Measurements from ENCODE around the gene GPATCH1. TPM values are rescaled to one million over a fixed set of nuclear protein-coding genes. Genes with fewer than 3 reads are reported as not detected.

GPATCH1 gene
- total RNA-seq, 1 donor from 2014 or later = 6.7 TPM

DNA sequence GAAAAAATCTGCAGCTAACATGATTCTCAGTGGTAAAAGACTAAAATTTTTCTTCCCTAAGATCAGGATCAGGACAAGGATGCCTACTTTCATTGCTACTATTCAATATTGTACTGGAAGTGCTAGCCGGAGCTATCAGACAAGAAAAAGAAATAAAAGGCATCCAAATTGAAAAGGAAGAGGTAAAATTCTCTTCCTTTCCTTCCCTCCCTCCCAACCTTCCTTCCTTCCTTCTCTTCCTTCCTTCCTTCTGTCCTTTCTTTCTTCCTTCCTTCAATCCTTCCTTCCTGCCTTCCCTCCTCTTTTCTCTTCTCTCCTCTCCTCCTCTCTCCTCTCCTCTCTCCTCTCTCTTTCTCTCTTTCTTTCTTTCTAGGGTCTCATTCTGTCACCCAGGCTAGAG is 86.5 kb downstream of the GPATCH1 start:
- TF ChIP-seq, protein P1, sequence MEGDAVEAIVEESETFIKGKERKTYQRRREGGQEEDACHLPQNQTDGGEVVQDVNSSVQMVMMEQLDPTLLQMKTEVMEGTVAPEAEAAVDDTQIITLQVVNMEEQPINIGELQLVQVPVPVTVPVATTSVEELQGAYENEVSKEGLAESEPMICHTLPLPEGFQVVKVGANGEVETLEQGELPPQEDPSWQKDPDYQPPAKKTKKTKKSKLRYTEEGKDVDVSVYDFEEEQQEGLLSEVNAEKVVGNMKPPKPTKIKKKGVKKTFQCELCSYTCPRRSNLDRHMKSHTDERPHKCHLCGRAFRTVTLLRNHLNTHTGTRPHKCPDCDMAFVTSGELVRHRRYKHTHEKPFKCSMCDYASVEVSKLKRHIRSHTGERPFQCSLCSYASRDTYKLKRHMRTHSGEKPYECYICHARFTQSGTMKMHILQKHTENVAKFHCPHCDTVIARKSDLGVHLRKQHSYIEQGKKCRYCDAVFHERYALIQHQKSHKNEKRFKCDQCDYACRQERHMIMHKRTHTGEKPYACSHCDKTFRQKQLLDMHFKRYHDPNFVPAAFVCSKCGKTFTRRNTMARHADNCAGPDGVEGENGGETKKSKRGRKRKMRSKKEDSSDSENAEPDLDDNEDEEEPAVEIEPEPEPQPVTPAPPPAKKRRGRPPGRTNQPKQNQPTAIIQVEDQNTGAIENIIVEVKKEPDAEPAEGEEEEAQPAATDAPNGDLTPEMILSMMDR (IDR thresholded peaks at IDR 0.05; ENCODE audit: insufficient read depth, low read length, poor library complexity, severe bottlenecking) = no peak
- DNase-seq (ENCODE audit: low read depth) = no peak
- Histone ChIP-seq H3K27me3 (ENCODE audit: control insufficient read depth, insufficient read depth, low read length) (no peaks in the 10 kb centered on the region), H3K36me3 (ENCODE audit: control insufficient read depth, insufficient read depth, low read length) (no peaks in the 10 kb centered on the region), H3K4me3 (ENCODE audit: low read depth, low read length) (no peak overlapping the region)

DNA sequence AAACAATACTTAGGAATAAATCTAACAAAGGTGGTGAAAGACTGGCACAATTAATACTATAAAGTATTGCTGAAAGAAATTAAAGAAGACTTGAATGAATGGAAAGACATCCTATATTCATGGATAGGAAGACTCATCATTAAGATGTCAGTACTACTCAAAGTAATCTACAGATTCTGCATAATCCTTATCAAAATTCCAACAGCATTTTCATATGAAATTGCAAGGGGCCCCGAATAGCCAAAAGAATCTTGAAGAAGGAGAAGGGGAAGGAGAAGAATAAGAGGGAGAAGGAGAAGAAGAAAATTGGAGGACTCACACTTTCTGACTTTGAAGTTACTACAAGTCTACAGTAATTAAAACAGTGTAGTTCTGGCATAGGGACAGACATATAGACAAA is 87.5 kb downstream of the GPATCH1 start:
- TF ChIP-seq, protein P1 (IDR thresholded peaks at IDR 0.05; ENCODE audit: insufficient read depth, low read length, poor library complexity, severe bottlenecking) = no peak

DNA sequence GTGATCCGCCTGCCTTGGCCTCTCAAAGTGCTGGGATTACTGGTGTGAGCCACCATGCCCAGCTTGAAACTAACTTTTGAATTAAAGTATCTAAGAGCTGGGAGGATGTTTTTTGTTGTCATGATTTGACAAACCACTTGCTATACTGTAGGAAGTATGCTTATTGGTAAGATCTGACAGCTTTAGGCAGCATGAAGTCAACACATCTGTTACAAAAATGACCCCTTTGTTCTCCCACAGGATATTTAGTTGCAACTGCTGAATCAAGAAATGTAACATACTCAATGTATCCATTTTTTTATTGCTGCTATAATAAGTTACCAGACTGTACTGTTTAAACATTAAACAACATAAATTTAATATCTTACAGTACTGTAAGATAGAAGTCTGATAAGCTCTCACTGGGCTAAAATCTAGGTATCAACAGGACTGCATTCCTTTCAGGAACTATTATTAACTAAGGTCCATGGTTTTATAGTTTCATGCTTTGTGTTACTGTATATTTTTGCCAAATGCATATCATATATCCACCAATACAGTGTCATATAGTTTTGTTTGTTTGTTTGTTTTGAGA is 90.3 kb downstream of the GPATCH1 start:
- TF ChIP-seq, protein P1 (IDR thresholded peaks at IDR 0.05; ENCODE audit: insufficient read depth, low read length, poor library complexity, severe bottlenecking) = no peak
- Histone ChIP-seq H3K4me3 (ENCODE audit: low read depth, low read length) (no peak overlapping the region), H3K27me3 (ENCODE audit: control insufficient read depth, insufficient read depth, low read length) (no peaks in the 10 kb centered on the region), H3K36me3 (ENCODE audit: control insufficient read depth, insufficient read depth, low read length) (no peaks in the 10 kb centered on the region)
- no peak for DNase-seq (ENCODE audit: low read depth)

More for the DNA sequence above, 87.5 kb downstream of the GPATCH1 start:
- DNase-seq (ENCODE audit: low read depth) = no peak
- Histone ChIP-seq H3K4me3 (ENCODE audit: low read depth, low read length) (no peak overlapping the region), H3K36me3 (ENCODE audit: control insufficient read depth, insufficient read depth, low read length) (no peaks in the 10 kb centered on the region), H3K27me3 (ENCODE audit: control insufficient read depth, insufficient read depth, low read length) (no peaks in the 10 kb centered on the region)

DNA sequence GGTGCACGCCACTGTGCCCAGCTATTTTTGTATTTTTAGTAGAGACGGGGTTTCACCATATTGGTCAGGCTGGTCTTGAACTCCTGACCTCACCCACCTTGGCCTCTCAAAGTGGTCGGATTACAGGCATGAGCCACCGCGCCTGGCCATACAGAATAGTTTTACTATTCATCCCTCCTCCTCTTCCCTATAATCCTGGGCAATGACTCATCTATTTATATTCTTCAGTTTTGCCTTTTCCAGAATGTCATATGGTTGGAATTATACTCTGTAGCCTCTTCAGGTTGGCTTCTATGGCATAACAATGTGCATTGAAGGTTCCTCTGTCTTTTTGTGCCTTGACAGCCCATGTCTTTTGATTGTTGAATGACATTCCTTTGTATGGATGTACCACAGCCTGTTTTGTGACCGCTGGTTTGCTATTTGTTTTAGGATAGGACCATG is 91.0 kb downstream of the GPATCH1 start:
- no peaks in the 10 kb centered on the region for H3K27me3 ChIP-seq (ENCODE audit: control insufficient read depth, insufficient read depth, low read length)
- DNase-seq (ENCODE audit: low read depth) = no peak
- no peaks in the 10 kb centered on the region for H3K36me3 ChIP-seq (ENCODE audit: control insufficient read depth, insufficient read depth, low read length)
- no peak overlapping the region for H3K4me3 ChIP-seq (ENCODE audit: low read depth, low read length)
- TF ChIP-seq, protein P1 (IDR thresholded peaks at IDR 0.05; ENCODE audit: insufficient read depth, low read length, poor library complexity, severe bottlenecking) = no peak

DNA sequence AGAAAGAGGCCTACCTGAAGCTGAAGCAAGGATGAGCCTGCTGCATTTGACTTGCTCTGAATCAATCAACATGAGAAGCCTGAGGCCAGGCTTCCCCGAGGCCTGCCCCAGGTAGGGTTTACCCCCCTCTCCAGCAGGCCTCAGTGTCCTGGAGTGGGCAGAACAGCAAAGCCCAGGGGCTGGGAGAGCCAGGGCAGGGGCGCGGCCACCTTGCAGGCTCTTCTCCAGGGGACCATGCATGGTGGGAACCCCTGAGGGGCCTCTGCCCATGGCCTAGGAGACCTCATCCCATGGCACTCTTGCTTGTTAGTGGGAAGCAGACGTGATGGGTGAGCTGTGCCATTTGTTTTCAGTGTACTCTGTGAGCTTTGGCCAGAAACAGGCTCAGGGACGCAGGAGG is 93.2 kb downstream of the GPATCH1 start:
- DNase-seq (ENCODE audit: low read depth) = no peak
- no peaks in the 10 kb centered on the region for H3K27me3 ChIP-seq (ENCODE audit: control insufficient read depth, insufficient read depth, low read length)
- H3K4me3 ChIP-seq (ENCODE audit: low read depth, low read length) = no peak overlapping the region
- TF ChIP-seq, protein P1 (IDR thresholded peaks at IDR 0.05; ENCODE audit: insufficient read depth, low read length, poor library complexity, severe bottlenecking) = no peak
- H3K36me3 ChIP-seq (ENCODE audit: control insufficient read depth, insufficient read depth, low read length) = no peaks in the 10 kb centered on the region

DNA sequence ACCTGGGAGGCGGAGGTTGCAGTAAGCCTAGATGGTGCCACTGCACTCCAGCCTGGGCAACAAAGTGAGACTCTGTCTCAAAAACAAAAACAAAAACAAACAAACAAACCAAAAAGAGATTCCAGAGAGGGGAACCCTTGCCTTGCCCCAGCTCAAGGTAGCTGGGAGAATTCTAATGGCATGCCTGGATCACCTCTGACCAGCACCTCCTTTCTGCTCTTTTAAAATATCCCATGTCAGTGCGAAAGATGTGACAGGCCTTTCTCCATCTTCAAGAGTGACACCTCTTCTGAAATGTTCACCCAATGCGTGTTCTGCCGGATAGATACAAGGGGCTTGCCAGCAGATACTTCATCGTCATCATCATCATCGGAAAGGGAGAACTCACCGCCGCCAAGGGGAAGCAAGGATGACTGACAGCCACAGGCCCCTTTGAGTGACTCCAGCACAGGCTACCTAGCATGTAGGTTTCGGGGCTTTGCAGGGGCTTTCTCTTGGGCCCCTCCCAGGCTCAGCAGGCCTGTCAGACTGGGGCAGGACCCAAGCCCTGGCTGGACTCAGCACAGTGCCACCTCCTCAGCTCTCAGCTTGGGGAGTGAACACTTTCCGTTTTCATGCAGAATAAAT is 94.3 kb downstream of the GPATCH1 start:
- TF ChIP-seq, protein P1 (IDR thresholded peaks at IDR 0.05; ENCODE audit: insufficient read depth, low read length, poor library complexity, severe bottlenecking) = no peak
- H3K27me3 ChIP-seq (ENCODE audit: control insufficient read depth, insufficient read depth, low read length) = no peaks in the 10 kb centered on the region
- DNase-seq (ENCODE audit: low read depth) = no peak
- no peaks in the 10 kb centered on the region for H3K36me3 ChIP-seq (ENCODE audit: control insufficient read depth, insufficient read depth, low read length)
- H3K4me3 ChIP-seq (ENCODE audit: low read depth, low read length) = no peak overlapping the region

Measured in kidney epithelial cell (primary cell).